ENCODE results near the gene CASP3. TPM values are rescaled to one million over a fixed set of nuclear protein-coding genes. Genes with fewer than 3 reads are reported as not detected.

CASP3 gene
- total and polyA plus RNA-seq, 9 of the 15 experiments (the other 6 are each of a cell fraction or from before 2014, with no cell fraction given): 17.6 to 40.1 (median 31.8) TPM

DNA sequence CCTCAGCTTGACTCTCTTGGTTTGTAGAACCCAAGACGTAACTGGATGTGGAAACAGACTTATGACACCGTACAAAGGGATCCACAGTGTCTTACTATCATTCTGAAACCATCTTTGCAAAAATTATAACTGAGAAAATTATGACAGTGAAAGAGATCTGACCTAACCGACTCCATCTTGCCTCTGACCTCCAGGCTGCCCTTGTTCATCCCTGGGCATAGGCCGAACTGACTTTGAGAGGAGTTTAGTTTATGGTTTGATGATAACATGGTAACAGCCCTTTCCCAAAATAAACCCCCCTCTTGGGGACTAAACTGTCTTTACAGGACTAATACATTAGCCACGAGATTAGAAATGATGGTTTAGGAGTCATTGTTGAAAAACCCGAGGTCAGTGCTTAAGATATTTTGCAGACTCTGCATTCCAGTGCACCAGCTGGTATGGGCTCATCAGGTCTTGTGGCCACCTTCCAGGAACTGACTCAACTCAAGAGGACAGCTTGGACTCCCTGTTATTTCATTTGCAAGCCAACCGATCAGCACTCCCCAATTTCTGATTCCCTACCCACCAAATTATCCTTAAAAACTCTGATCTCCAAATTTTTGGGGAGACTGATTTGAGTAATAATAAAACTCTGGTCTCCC is 49.6 kb downstream of the CASP3 start:
- BruUV-seq (replicated peaks): no TSS peak
- no peak for DNase-seq (ENCODE audit: extremely low read depth in 1 of 4, low spot score in 3 of 4)
- ChIA-PET CTCF (ENCODE audit: low intra/inter-chr PET ratio) (no interaction called here), POLR2A (interaction anchor here (0.7 to 1.4 kb wide), 3 partner anchors 10 to 144 kb away, joined by 3 read pairs; partner anchors contain the start of gene CENPU)
- WGBS (ENCODE audit: insufficient coverage, low coverage, missing lambda C conversion rate): 42% methylated on average over 7 of the region's 7 CpGs
- H3K9me3 ChIP-seq (replicated peaks; ENCODE audit: control insufficient read depth, insufficient read depth, low read depth, low read length): no peaks in the 10 kb centered on the region
- intact Hi-C loops (cut with micrococcal nuclease): no loop called here
- H3K4me1 ChIP-seq (replicated peaks in 1 of 2; ENCODE audit: control insufficient read depth in 2 of 2, insufficient read depth in 2 of 2, low read length in 2 of 2): peaks cover 7 to 27% of the 10 kb centered on the region in 2 experiments
- peak overlapping the region; percentile 79 for H2AFZ ChIP-seq (ENCODE audit: low read depth, low read length)
- H3K9me1 ChIP-seq (ENCODE audit: control insufficient read depth, insufficient read depth, low read length): no peaks in the 10 kb centered on the region
- no peak overlapping the region for H3K9ac ChIP-seq (ENCODE audit: insufficient read depth in 1 of 2, low read depth in 2 of 2, low read length in 2 of 2)
- H4K20me1 ChIP-seq (replicated peaks; ENCODE audit: control insufficient read depth, insufficient read depth, low read length): no peaks in the 10 kb centered on the region
- no peak for ATAC-seq
- in situ Hi-C loops (cut with MboI): no loop called here
- H3K79me2 ChIP-seq (ENCODE audit: control insufficient read depth, insufficient read depth, low read length): no peaks in the 10 kb centered on the region
- no peak overlapping the region for H3K27ac ChIP-seq (ENCODE audit: extremely low read depth, low read depth, low read length)
- H3K36me3 ChIP-seq (ENCODE audit: control insufficient read depth, insufficient read depth, low read length): no peaks in the 10 kb centered on the region
- H3K4me2 ChIP-seq (ENCODE audit: insufficient read depth, low read length): no peak overlapping the region
- FAIRE-seq: no peak
- H3K4me3 ChIP-seq: no peak overlapping the region
- H3K27me3 ChIP-seq (ENCODE audit: control insufficient read depth in 2 of 2, insufficient read depth in 2 of 2, low read length in 2 of 2): no peaks in the 10 kb centered on the region
- TF ChIP-seq HDAC8 (tag; IDR thresholded peaks at IDR 0.05) (0 out of 2 replicates have a peak, but pooled peaks have one; percentile 25), ZKSCAN8 (CRISPR knock-in tag; IDR thresholded peaks at IDR 0.05) (no peak), MECOM (CRISPR knock-in tag; IDR thresholded peaks at IDR 0.05) (no peak), NR4A1 (CRISPR knock-in tag; IDR thresholded peaks at IDR 0.05) (no peak), NR4A1 (tag; IDR thresholded peaks at IDR 0.05) (peak; percentile 77; the same call in 1 of the 2 replicates), PTTG1 (tag; IDR thresholded peaks at IDR 0.05; ENCODE audit: low read depth) (peak; percentile 77), RB1 (IDR thresholded peaks at IDR 0.05; ENCODE audit: low read depth) (no peak), ARHGAP35 (IDR thresholded peaks at IDR 0.05; ENCODE audit: partially characterized antibody) (no peak), FUS (optimal IDR thresholded peaks at IDR 0.05; ENCODE audit: low read depth, low read length) (no peak), SMAD4 (CRISPR knock-in tag; conservative IDR thresholded peaks at IDR 0.05) (peak; percentile 84), EHMT2 (IDR thresholded peaks at IDR 0.05) (no peak)
- TF ChIP-seq, protein P1, sequence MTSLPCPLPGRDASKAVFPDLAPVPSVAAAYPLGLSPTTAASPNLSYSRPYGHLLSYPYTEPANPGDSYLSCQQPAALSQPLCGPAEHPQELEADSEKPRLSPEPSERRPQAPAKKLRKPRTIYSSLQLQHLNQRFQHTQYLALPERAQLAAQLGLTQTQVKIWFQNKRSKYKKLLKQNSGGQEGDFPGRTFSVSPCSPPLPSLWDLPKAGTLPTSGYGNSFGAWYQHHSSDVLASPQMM (CRISPR knock-in tag; IDR thresholded peaks at IDR 0.05): no peak
- TF ChIP-seq, protein P2, sequence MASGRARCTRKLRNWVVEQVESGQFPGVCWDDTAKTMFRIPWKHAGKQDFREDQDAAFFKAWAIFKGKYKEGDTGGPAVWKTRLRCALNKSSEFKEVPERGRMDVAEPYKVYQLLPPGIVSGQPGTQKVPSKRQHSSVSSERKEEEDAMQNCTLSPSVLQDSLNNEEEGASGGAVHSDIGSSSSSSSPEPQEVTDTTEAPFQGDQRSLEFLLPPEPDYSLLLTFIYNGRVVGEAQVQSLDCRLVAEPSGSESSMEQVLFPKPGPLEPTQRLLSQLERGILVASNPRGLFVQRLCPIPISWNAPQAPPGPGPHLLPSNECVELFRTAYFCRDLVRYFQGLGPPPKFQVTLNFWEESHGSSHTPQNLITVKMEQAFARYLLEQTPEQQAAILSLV (tag; IDR thresholded peaks at IDR 0.05): peak; percentile 69; the same call in 1 of the 2 replicates
- TF ChIP-seq, protein P3, sequence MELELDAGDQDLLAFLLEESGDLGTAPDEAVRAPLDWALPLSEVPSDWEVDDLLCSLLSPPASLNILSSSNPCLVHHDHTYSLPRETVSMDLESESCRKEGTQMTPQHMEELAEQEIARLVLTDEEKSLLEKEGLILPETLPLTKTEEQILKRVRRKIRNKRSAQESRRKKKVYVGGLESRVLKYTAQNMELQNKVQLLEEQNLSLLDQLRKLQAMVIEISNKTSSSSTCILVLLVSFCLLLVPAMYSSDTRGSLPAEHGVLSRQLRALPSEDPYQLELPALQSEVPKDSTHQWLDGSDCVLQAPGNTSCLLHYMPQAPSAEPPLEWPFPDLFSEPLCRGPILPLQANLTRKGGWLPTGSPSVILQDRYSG (tag; conservative IDR thresholded peaks at IDR 0.05; ENCODE audit: low read depth): 0 out of 2 replicates have a peak, but pooled peaks have one; percentile 46
- TF ChIP-seq, protein P4, sequence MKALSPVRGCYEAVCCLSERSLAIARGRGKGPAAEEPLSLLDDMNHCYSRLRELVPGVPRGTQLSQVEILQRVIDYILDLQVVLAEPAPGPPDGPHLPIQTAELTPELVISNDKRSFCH (CRISPR knock-in tag; IDR thresholded peaks at IDR 0.05): no peak; the same call in 1 of the 2 replicates
- TF ChIP-seq, protein P4 (tag; IDR thresholded peaks at IDR 0.05): peak; percentile 70
- TF ChIP-seq, protein P5, sequence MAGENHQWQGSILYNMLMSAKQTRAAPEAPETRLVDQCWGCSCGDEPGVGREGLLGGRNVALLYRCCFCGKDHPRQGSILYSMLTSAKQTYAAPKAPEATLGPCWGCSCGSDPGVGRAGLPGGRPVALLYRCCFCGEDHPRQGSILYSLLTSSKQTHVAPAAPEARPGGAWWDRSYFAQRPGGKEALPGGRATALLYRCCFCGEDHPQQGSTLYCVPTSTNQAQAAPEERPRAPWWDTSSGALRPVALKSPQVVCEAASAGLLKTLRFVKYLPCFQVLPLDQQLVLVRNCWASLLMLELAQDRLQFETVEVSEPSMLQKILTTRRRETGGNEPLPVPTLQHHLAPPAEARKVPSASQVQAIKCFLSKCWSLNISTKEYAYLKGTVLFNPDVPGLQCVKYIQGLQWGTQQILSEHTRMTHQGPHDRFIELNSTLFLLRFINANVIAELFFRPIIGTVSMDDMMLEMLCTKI (IDR thresholded peaks at IDR 0.05; ENCODE audit: partially characterized antibody): no peak
